GM12892 (cell line): ENCODE measurements around the gene ADNP.

Source experiments
- POLR2AphosphoS5 ChIP-seq: IDR thresholded peaks from 2 replicates; pipeline ENCODE4 v1.6.1; 2011; ENCODE audit warnings: low read depth, low read length, control low read depth
- TAF1 ChIP-seq: IDR thresholded peaks from 2 replicates; pipeline ENCODE4 v1.6.1; 2011; ENCODE audit warnings: low read depth, mild to moderate bottlenecking, control low read depth, low read length, borderline replicate concordance

- TF ChIP-seq TAF1 (no peak), POLR2AphosphoS5 (no peak)
These were observed 51.3 kb downstream of the ADNP start for GRCh38 chr20:50879649-50880550.
